H9 (cell line): Measurements from ENCODE around the gene TMEM120B. TPM values are rescaled to one million over a fixed set of nuclear protein-coding genes. Genes with fewer than 3 reads are reported as not detected.

ENCODE experiments used
- DNase-seq: peaks from one replicate; pipeline ENCODE4 v3.0.0-alpha.2; 2017
- H2AFZ ChIP-seq: one replicate; pipeline ENCODE4 v1.6.1; 2013; ENCODE audit warnings: mild to moderate bottlenecking, low read length, control low read depth, moderate library complexity
- H2AK5ac ChIP-seq: 2 replicates; pipeline ENCODE4 v1.6.1; 2013; ENCODE audit warnings: low read length, control low read depth, mixed read lengths; ENCODE audit not compliant: insufficient read length
- H2BK120ac ChIP-seq: one replicate; pipeline ENCODE4 v1.6.1; 2013; ENCODE audit warnings: low read depth, mild to moderate bottlenecking, low read length, control low read depth, inconsistent platforms; ENCODE audit not compliant: poor library complexity, severe bottlenecking
- H2BK12ac ChIP-seq: 2 replicates; pipeline ENCODE4 v1.6.1; 2013; ENCODE audit warnings: low read length, control low read depth, mixed read lengths, low read depth; ENCODE audit not compliant: insufficient read length
- H2BK15ac ChIP-seq: 2 replicates; pipeline ENCODE4 v1.6.1; 2013; ENCODE audit warnings: low read depth, low read length, control low read depth
- H2BK20ac ChIP-seq: one replicate; pipeline ENCODE4 v1.6.1; 2013; ENCODE audit warnings: low read depth, mild to moderate bottlenecking, low read length, control low read depth, inconsistent platforms; ENCODE audit not compliant: poor library complexity, severe bottlenecking
- H2BK5ac ChIP-seq: 2 replicates; pipeline ENCODE4 v1.6.1; 2013; ENCODE audit warnings: low read length, control low read depth, mixed read lengths; ENCODE audit not compliant: insufficient read length
- H3K14ac ChIP-seq: 2 replicates; pipeline ENCODE4 v1.6.1; 2013; ENCODE audit warnings: low read length, control low read depth; ENCODE audit not compliant: insufficient read depth
- H3K18ac ChIP-seq: 2 replicates; pipeline ENCODE4 v1.6.1; 2013; ENCODE audit warnings: low read depth, mild to moderate bottlenecking, mixed read lengths, low read length, control low read depth; ENCODE audit not compliant: insufficient read length
- H3K23ac ChIP-seq: 2 replicates; pipeline ENCODE4 v1.6.1; 2013; ENCODE audit warnings: low read length, control low read depth, mixed read lengths, low read depth; ENCODE audit not compliant: insufficient read length
- H3K23me2 ChIP-seq: 2 replicates; pipeline ENCODE4 v1.6.1; 2013; ENCODE audit warnings: low read depth, mild to moderate bottlenecking, mixed read lengths, low read length, control low read depth; ENCODE audit not compliant: insufficient read length, poor library complexity, severe bottlenecking
- H3K27ac ChIP-seq: 2 replicates; pipeline ENCODE4 v1.5.1; 2013; ENCODE audit warnings: low read length, control low read depth, mixed read lengths, low read depth; ENCODE audit not compliant: insufficient read length
- H3K27me3 ChIP-seq: 2 replicates; pipeline ENCODE4 v1.6.1; 2013; ENCODE audit warnings: low read length, control low read depth, inconsistent platforms; ENCODE audit not compliant: insufficient read depth
- H3K4ac ChIP-seq: 2 replicates; pipeline ENCODE4 v1.6.1; 2013; ENCODE audit warnings: low read depth, mild to moderate bottlenecking, control low read depth, inconsistent platforms, low read length, moderate library complexity
- H3K4me1 ChIP-seq: 2 replicates; pipeline ENCODE4 v1.6.1; 2013; ENCODE audit warnings: low read length, control low read depth, inconsistent platforms; ENCODE audit not compliant: insufficient read depth
- H3K4me2 ChIP-seq: 2 replicates; pipeline ENCODE4 v1.6.1; 2013; ENCODE audit warnings: low read length, control low read depth, mixed read lengths; ENCODE audit not compliant: insufficient read length, insufficient read depth
- H3K56ac ChIP-seq: 2 replicates; pipeline ENCODE4 v1.6.1; 2013; ENCODE audit warnings: low read depth, mild to moderate bottlenecking, mixed read lengths, low read length, control low read depth; ENCODE audit not compliant: insufficient read length
- H3K79me1 ChIP-seq: 2 replicates; pipeline ENCODE4 v1.6.1; 2013; ENCODE audit warnings: low read depth, mild to moderate bottlenecking, moderate library complexity, low read length, control low read depth, inconsistent platforms; ENCODE audit not compliant: insufficient read depth, poor library complexity, severe bottlenecking
- H3K79me2 ChIP-seq: 2 replicates; pipeline ENCODE4 v1.6.1; 2013; ENCODE audit warnings: low read length, control low read depth, inconsistent platforms; ENCODE audit not compliant: insufficient read depth
- H3K9ac ChIP-seq: 2 replicates; pipeline ENCODE4 v1.6.1; 2013; ENCODE audit warnings: low read length, control low read depth, mixed read lengths; ENCODE audit not compliant: insufficient read length; ENCODE audit errors: extremely low read depth
- H3K9me3 ChIP-seq: one replicate; pipeline ENCODE4 v1.6.1; 2013; ENCODE audit warnings: low read depth, low read length, inconsistent platforms; ENCODE audit not compliant: control insufficient read depth
- H3T11ph ChIP-seq: one replicate; pipeline ENCODE4 v1.6.1; 2013; ENCODE audit warnings: mild to moderate bottlenecking, low read length, control low read depth, inconsistent platforms
- H4K20me1 ChIP-seq: one replicate; pipeline ENCODE4 v1.6.1; 2013; ENCODE audit not compliant: control insufficient read depth, insufficient read length, insufficient read depth
- H4K5ac ChIP-seq: 2 replicates; pipeline ENCODE4 v1.6.1; 2013; ENCODE audit warnings: low read depth, mild to moderate bottlenecking, mixed read lengths, low read length, control low read depth; ENCODE audit not compliant: insufficient read length
- H4K8ac ChIP-seq: replicated peaks from 2 replicates; pipeline ENCODE4 v1.6.1; 2013; ENCODE audit warnings: low read length, control low read depth, mixed read lengths, low read depth; ENCODE audit not compliant: insufficient read length
- H4K91ac ChIP-seq: 2 replicates; pipeline ENCODE4 v1.6.1; 2013; ENCODE audit warnings: low read depth, mild to moderate bottlenecking, moderate library complexity, mixed read lengths, low read length, control low read depth; ENCODE audit not compliant: insufficient read length
- H3K27ac Mint-ChIP-seq, 3 experiments: 2 replicates in 2 of 3; 3 replicates in 1 of 3; pipeline ENCODE4 v1.8.0; 2020 to 2021; ENCODE audit warnings: mixed read lengths in 3 of 3, mild to moderate bottlenecking in 1 of 3, moderate library complexity in 1 of 3
- H3K27me3 Mint-ChIP-seq: 2 replicates; pipeline ENCODE4 v1.8.0; 2021; ENCODE audit warnings: low read depth, mild to moderate bottlenecking, moderate library complexity, mixed read lengths
- H3K36me3 Mint-ChIP-seq, 3 experiments: 2 replicates in 2 of 3; 3 replicates in 1 of 3; pipeline ENCODE4 v1.8.0; 2020 to 2021; ENCODE audit warnings: low read depth in 3 of 3, mixed read lengths in 3 of 3; ENCODE audit not compliant: insufficient read depth in 1 of 3
- H3K4me1 Mint-ChIP-seq, 2 experiments: 2 replicates each; pipeline ENCODE4 v1.8.0; 2020; ENCODE audit warnings: mixed read lengths in 2 of 2
- H3K4me3 Mint-ChIP-seq, 2 experiments: 2 replicates in 1 of 2; 3 replicates in 1 of 2; pipeline ENCODE4 v1.8.0; 2020 to 2021; ENCODE audit warnings: mild to moderate bottlenecking in 2 of 2, mixed read lengths in 2 of 2, moderate library complexity in 1 of 2
- H3K9me3 Mint-ChIP-seq, 2 experiments: 2 replicates in 1 of 2; 3 replicates in 1 of 2; pipeline ENCODE4 v1.8.0; 2020; ENCODE audit warnings: mild to moderate bottlenecking in 2 of 2, mixed read lengths in 2 of 2, moderate library complexity in 1 of 2
- CTCF ChIP-seq: fragments of 200-600 bp; sonication (generic); conservative IDR thresholded peaks from 3 replicates; pipeline ENCODE4 v1.8.0; 2021; ENCODE audit warnings: antibody characterized with exemption, mild to moderate bottlenecking
- WGBS: extraction: QIAGEN DNeasy Blood & Tissue Kit; methylation state at CpG from one replicate; pipeline ENCODE4 v1.1.7; 2013; ENCODE audit warnings: missing lambda C conversion rate, low lambda C conversion rate, mixed read lengths; ENCODE audit not compliant: insufficient read length; ENCODE audit errors: extremely low coverage; 5-methylcytosine and 5-hydroxymethylcytosine counted together
- total RNA-seq: library from RNA; stranded (reverse); gene quantifications from 2 replicates; pipeline ENCODE4 v1.2.1, GENCODE V29; 2021

The TMEM120B gene
- total RNA-seq, 1 experiment from 2014 or later, result 25.8 TPM

- no CpG with 5 or more reads among the region's 17 CpGs for WGBS
- no peaks in the 10 kb centered on the region for H4K20me1 ChIP-seq
- no peak overlapping the region for H4K5ac ChIP-seq
Measured at GRCh38 chr12:121778567-121779421, 66.2 kb downstream of the TMEM120B start.

More at GRCh38 chr12:121778567-121779421, 66.2 kb downstream of the TMEM120B start:
- no peak overlapping the region for H2BK15ac ChIP-seq
- H3K23ac ChIP-seq, result no peak overlapping the region
- H2AFZ ChIP-seq, result no peak overlapping the region
- peak; percentile 42 for DNase-seq
- no peak overlapping the region for H3K4me3 Mint-ChIP-seq
- peak overlapping the region; percentile 53 to 74 (median 70); a peak in 4 of 7 replicates for H3K27ac Mint-ChIP-seq
- no peak for TF ChIP-seq CTCF
- no peaks in the 10 kb centered on the region for H3K27me3 ChIP-seq
- no peak overlapping the region for H3K27ac ChIP-seq
- H2BK12ac ChIP-seq, result no peak overlapping the region
- no peaks in the 10 kb centered on the region for H3K9me3 Mint-ChIP-seq
- no peak overlapping the region for H2BK5ac ChIP-seq
- no peak overlapping the region for H3K4me2 ChIP-seq
- no peak overlapping the region for H2BK20ac ChIP-seq
- H3K4me1 ChIP-seq, result no peaks in the 10 kb centered on the region
- H2AK5ac ChIP-seq, result no peak overlapping the region
- H3K79me1 ChIP-seq, result no peaks in the 10 kb centered on the region
- no peak overlapping the region for H3K14ac ChIP-seq
- no peaks in the 10 kb centered on the region for H3K9me3 ChIP-seq
- peaks cover 5 to 20% (median 16%) of the 10 kb centered on the region in 3 experiments; a peak in 6 of 7 replicates for H3K36me3 Mint-ChIP-seq
- H2BK120ac ChIP-seq, result no peak overlapping the region
- H3K4me1 Mint-ChIP-seq, result peaks cover 20 to 27% of the 10 kb centered on the region in 2 experiments
- H3K79me2 ChIP-seq, result no peaks in the 10 kb centered on the region
- no peak overlapping the region for H3T11ph ChIP-seq
- H3K56ac ChIP-seq, result no peak overlapping the region
- H3K27me3 Mint-ChIP-seq, result peaks cover 5% of the 10 kb centered on the region; the same call in 1 of the 2 replicates
- H3K4ac ChIP-seq, result no peak overlapping the region
- H4K91ac ChIP-seq, result no peak overlapping the region
- H3K9ac ChIP-seq, result no peak overlapping the region
- H3K18ac ChIP-seq, result no peak overlapping the region
- no peak overlapping the region for H4K8ac ChIP-seq
- no peaks in the 10 kb centered on the region for H3K23me2 ChIP-seq
